Neuronal stem cell (in vitro differentiated cells): ENCODE measurements around the gene GPATCH4.

ENCODE experiments used
- DNase-seq: peaks from one replicate; pipeline ENCODE4 v3.0.0-alpha.2; 2013; ENCODE audit warnings: low spot score
- H2AFZ ChIP-seq: one replicate; pipeline ENCODE4 v1.6.1; 2013; ENCODE audit warnings: mild to moderate bottlenecking, low read length, inconsistent platforms
- H2AK5ac ChIP-seq: 2 replicates; pipeline ENCODE4 v1.6.1; 2013; ENCODE audit warnings: low read depth, mild to moderate bottlenecking, inconsistent platforms, low read length, moderate library complexity, mixed read lengths
- H2BK120ac ChIP-seq: 2 replicates; pipeline ENCODE4 v1.6.1; 2013; ENCODE audit warnings: low read depth, mild to moderate bottlenecking, inconsistent platforms, low read length, moderate library complexity, mixed read lengths
- H2BK12ac ChIP-seq: one replicate; pipeline ENCODE4 v1.6.1; 2013; ENCODE audit warnings: low read length, inconsistent platforms
- H2BK15ac ChIP-seq: 2 replicates; pipeline ENCODE4 v1.6.1; 2013; ENCODE audit warnings: mild to moderate bottlenecking, low read length, inconsistent platforms, mixed read lengths
- H2BK5ac ChIP-seq: one replicate; pipeline ENCODE4 v1.6.1; 2013; ENCODE audit warnings: inconsistent platforms, mild to moderate bottlenecking, low read length, moderate library complexity
- H3K14ac ChIP-seq: one replicate; pipeline ENCODE4 v1.6.1; 2013; ENCODE audit warnings: low read length, inconsistent platforms
- H3K18ac ChIP-seq: 2 replicates; pipeline ENCODE4 v1.6.1; 2013; ENCODE audit warnings: low read length, inconsistent platforms
- H3K23ac ChIP-seq: 2 replicates; pipeline ENCODE4 v1.6.1; 2013; ENCODE audit warnings: low read depth, mild to moderate bottlenecking, mixed read lengths, low read length, inconsistent platforms; ENCODE audit not compliant: poor library complexity
- H3K27ac ChIP-seq: replicated peaks from 3 replicates; pipeline ENCODE4 v1.5.1; 2013; ENCODE audit warnings: low read length, inconsistent platforms
- H3K27me3 ChIP-seq, 3 experiments: 2 replicates each; pipeline ENCODE4 v1.6.1; 2013; ENCODE audit warnings: low read length in 3 of 3, mild to moderate bottlenecking in 2 of 3, inconsistent platforms in 1 of 3, low read depth in 1 of 3, mixed read lengths in 1 of 3, moderate library complexity in 1 of 3; ENCODE audit not compliant: control insufficient read depth in 3 of 3, insufficient read depth in 3 of 3
- H3K36me3 ChIP-seq, 2 donors: replicated peaks in 1 of 2; 2 replicates each; pipeline ENCODE4 v1.6.1; 2013; ENCODE audit warnings: low read length in 2 of 2; ENCODE audit not compliant: control insufficient read depth in 2 of 2, insufficient read depth in 2 of 2
- H3K4ac ChIP-seq: 2 replicates; pipeline ENCODE4 v1.6.1; 2013; ENCODE audit warnings: inconsistent platforms, mild to moderate bottlenecking, low read length, moderate library complexity
- H3K4me1 ChIP-seq, 2 donors: 1 replicate in 1 of 2; 2 replicates in 1 of 2; pipeline ENCODE4 v1.6.1; 2013; ENCODE audit warnings: low read length in 2 of 2, low read depth in 1 of 2; ENCODE audit not compliant: control insufficient read depth in 2 of 2, insufficient read depth in 1 of 2
- H3K4me2 ChIP-seq: one replicate; pipeline ENCODE4 v1.6.1; 2013; ENCODE audit warnings: mild to moderate bottlenecking, low read length, inconsistent platforms; ENCODE audit not compliant: insufficient read depth, poor library complexity, severe bottlenecking
- H3K4me3 ChIP-seq, 2 donors: 2 replicates each; pipeline ENCODE4 v1.5.1; 2013; ENCODE audit warnings: low read length in 2 of 2, mild to moderate bottlenecking in 2 of 2, inconsistent platforms in 1 of 2, moderate library complexity in 1 of 2
- H3K79me1 ChIP-seq: one replicate; pipeline ENCODE4 v1.6.1; 2013; ENCODE audit warnings: low read depth, mild to moderate bottlenecking, inconsistent platforms, low read length, moderate library complexity
- H3K9ac ChIP-seq: one replicate; pipeline ENCODE4 v1.6.1; 2013; ENCODE audit warnings: mild to moderate bottlenecking, low read depth, low read length, inconsistent platforms; ENCODE audit not compliant: poor library complexity
- H3K9me3 ChIP-seq, 2 donors: replicated peaks in 1 of 2; 2 replicates each; pipeline versions ENCODE3 to v1.6.1; 2013; ENCODE audit warnings: low read length in 2 of 2, mild to moderate bottlenecking in 2 of 2, inconsistent platforms in 1 of 2, low read depth in 1 of 2, mixed read lengths in 1 of 2, moderate library complexity in 1 of 2; ENCODE audit not compliant: control insufficient read depth in 2 of 2, insufficient read depth in 1 of 2
- H4K8ac ChIP-seq: one replicate; pipeline ENCODE4 v1.6.1; 2013; ENCODE audit warnings: low read depth, mild to moderate bottlenecking, inconsistent platforms, low read length, moderate library complexity
- H4K91ac ChIP-seq: one replicate; pipeline ENCODE4 v1.6.1; 2013; ENCODE audit warnings: low read length, low read depth, mild to moderate bottlenecking, inconsistent platforms; ENCODE audit not compliant: poor library complexity
- WGBS, 2 donors: extraction: QIAGEN DNeasy Blood & Tissue Kit; methylation state at CpG; one replicate each; pipeline ENCODE4 v1.1.7; 2013; ENCODE audit warnings: missing lambda C conversion rate in 2 of 2, mixed read lengths in 1 of 2; ENCODE audit not compliant: insufficient read length in 2 of 2, insufficient replicate concordance in 1 of 2; ENCODE audit errors: extremely low coverage in 2 of 2; 5-methylcytosine and 5-hydroxymethylcytosine counted together

The GPATCH4 gene

GRCh38 chr1:156618853-156619581, 17.7 kb upstream of the GPATCH4 start, which contains the start of gene HAPLN2:
Gene HAPLN2 (plus strand): TSS chr1:156619415. CDS start chr1:156623491, 4,076 bp downstream.
- no CpG with 5 or more reads among the region's 7 CpGs for WGBS, 2 donors
- no peak within 1 kb of the TSS for H2AK5ac ChIP-seq
- H3K9ac ChIP-seq = peak within 1 kb of the TSS; percentile 6
- H4K91ac ChIP-seq = no peak within 1 kb of the TSS
- no peak within 1 kb of the TSS for H2BK15ac ChIP-seq
- no peak within 1 kb of the TSS for H3K14ac ChIP-seq
- no peak within 1 kb of the TSS for H3K4me2 ChIP-seq
- no peak within 1 kb of the TSS for H3K4me3 ChIP-seq
- no peak for DNase-seq
- no peak within 1 kb of the TSS for H3K4ac ChIP-seq
- H3K23ac ChIP-seq = no peak within 1 kb of the TSS
- H3K4me1 ChIP-seq = peaks cover 0 to 2% of the 10 kb centered on the region in 2 donors
- no peak within 1 kb of the TSS for H2AFZ ChIP-seq
- H3K36me3 ChIP-seq = no peaks in the 10 kb centered on the region
- H3K79me1 ChIP-seq = no peaks in the 10 kb centered on the region
- peaks cover 8 to 64% (median 38%) of the 10 kb centered on the region in 3 experiments for H3K27me3 ChIP-seq
- H3K9me3 ChIP-seq = peaks cover 0 to 4% of the 10 kb centered on the region in 2 donors
- H2BK120ac ChIP-seq = no peak within 1 kb of the TSS
- no peak within 1 kb of the TSS for H3K27ac ChIP-seq
- no peak within 1 kb of the TSS for H2BK12ac ChIP-seq
- H4K8ac ChIP-seq = no peak within 1 kb of the TSS
- H2BK5ac ChIP-seq = no peak within 1 kb of the TSS
- H3K18ac ChIP-seq = no peak within 1 kb of the TSS

- no peaks in the 10 kb centered on the region for H3K4me1 ChIP-seq
- H3K4ac ChIP-seq = no peak overlapping the region
- H3K18ac ChIP-seq = no peak overlapping the region
- WGBS, 2 donors = no CpG with 5 or more reads among the region's 5 CpGs
- no peaks in the 10 kb centered on the region for H3K36me3 ChIP-seq
- no peak overlapping the region for H2BK15ac ChIP-seq
- no peak overlapping the region for H4K8ac ChIP-seq
- no peak overlapping the region for H3K27ac ChIP-seq
- no peaks in the 10 kb centered on the region for H3K9me3 ChIP-seq
- DNase-seq = no peak
- H2BK120ac ChIP-seq = no peak overlapping the region
- H2AFZ ChIP-seq = no peak overlapping the region
- H2BK5ac ChIP-seq = no peak overlapping the region
- no peak overlapping the region for H4K91ac ChIP-seq
- no peak overlapping the region for H3K23ac ChIP-seq
- no peak overlapping the region for H2AK5ac ChIP-seq
- peak overlapping the region; percentile 10 for H3K9ac ChIP-seq
- H3K79me1 ChIP-seq = no peaks in the 10 kb centered on the region
- no peak overlapping the region for H3K4me2 ChIP-seq
- H3K27me3 ChIP-seq = peaks cover 0 to 53% (median 18%) of the 10 kb centered on the region in 3 experiments
- H3K4me3 ChIP-seq = no peak overlapping the region
- no peak overlapping the region for H3K14ac ChIP-seq
- no peak overlapping the region for H2BK12ac ChIP-seq
Observed at GRCh38 chr1:156616463-156616862, 15.2 kb upstream of the GPATCH4 start.

- Histone ChIP-seq H3K27ac (no peak overlapping the region), H3K9ac (no peak overlapping the region), H3K4ac (no peak overlapping the region), H3K4me1 (no peaks in the 10 kb centered on the region), H2AFZ (no peak overlapping the region), H2AK5ac (no peak overlapping the region), H3K9me3 (no peaks in the 10 kb centered on the region), H3K27me3 (peaks cover 0 to 48% (median 14%) of the 10 kb centered on the region in 3 experiments), H2BK15ac (no peak overlapping the region), H3K79me1 (no peaks in the 10 kb centered on the region), H4K91ac (no peak overlapping the region), H3K14ac (no peak overlapping the region), H3K23ac (no peak overlapping the region), H3K4me3 (no peak overlapping the region), H2BK12ac (no peak overlapping the region), H3K18ac (no peak overlapping the region), H2BK120ac (no peak overlapping the region), H3K4me2 (no peak overlapping the region), H3K36me3 (no peaks in the 10 kb centered on the region), H2BK5ac (no peak overlapping the region), H4K8ac (no peak overlapping the region)
- DNase-seq = no peak
- WGBS, 2 donors = no CpG with 5 or more reads among the region's 4 CpGs
Observed at GRCh38 chr1:156615946-156616345, 14.7 kb upstream of the GPATCH4 start.

GRCh38 chr1:156612666-156613065, 11.4 kb upstream of the GPATCH4 start:
- no peak overlapping the region for H2BK120ac ChIP-seq
- no peaks in the 10 kb centered on the region for H3K9me3 ChIP-seq
- no peak overlapping the region for H3K14ac ChIP-seq
- no peak overlapping the region for H2BK12ac ChIP-seq
- DNase-seq = no peak
- no peak overlapping the region for H3K4ac ChIP-seq
- peaks cover 0 to 32% (median 0%) of the 10 kb centered on the region in 3 experiments for H3K27me3 ChIP-seq
- no peak overlapping the region for H2BK5ac ChIP-seq
- H3K18ac ChIP-seq = no peak overlapping the region
- H2AFZ ChIP-seq = no peak overlapping the region
- no peaks in the 10 kb centered on the region for H3K79me1 ChIP-seq
- no peak overlapping the region for H3K4me3 ChIP-seq
- no peak overlapping the region for H3K27ac ChIP-seq
- H3K23ac ChIP-seq = no peak overlapping the region
- H4K91ac ChIP-seq = no peak overlapping the region
- H3K9ac ChIP-seq = no peak overlapping the region
- WGBS, 2 donors = no CpG with 5 or more reads among the region's 3 CpGs
- H2BK15ac ChIP-seq = no peak overlapping the region
- no peak overlapping the region for H3K4me2 ChIP-seq
- no peaks in the 10 kb centered on the region for H3K4me1 ChIP-seq
- no peak overlapping the region for H2AK5ac ChIP-seq
- no peak overlapping the region for H4K8ac ChIP-seq
- H3K36me3 ChIP-seq = no peaks in the 10 kb centered on the region
